MM.1S (cell line): Measurements from ENCODE around the gene P2RX3.

Experiments
- DNase-seq: peaks from one replicate; pipeline ENCODE4 v3.0.0-alpha.2; 2015
- H2AFZ ChIP-seq: fragments of 300-600 bp; sonication (generic); 2 replicates; pipeline ENCODE4 v1.6.0; 2016; ENCODE audit warnings: antibody characterized with exemption, low read length
- H3F3A ChIP-seq: fragments of 300-600 bp; sonication (generic); 2 replicates; pipeline ENCODE4 v1.6.1; 2016; ENCODE audit warnings: mild to moderate bottlenecking, antibody characterized with exemption, low read length, moderate library complexity, mixed read lengths; ENCODE audit not compliant: insufficient read depth
- H3K27ac ChIP-seq: fragments of 300-600 bp; sonication (generic); 2 replicates; pipeline ENCODE4 v1.5.1; 2016; ENCODE audit warnings: mild to moderate bottlenecking, low read length
- H3K27me3 ChIP-seq: fragments of 300-600 bp; sonication (generic); replicated peaks from 2 replicates; pipeline ENCODE4 v1.6.0; 2016; ENCODE audit warnings: low read length; ENCODE audit not compliant: insufficient read depth
- H3K36me3 ChIP-seq: fragments of 300-600 bp; sonication (generic); replicated peaks from 2 replicates; pipeline ENCODE4 v1.6.1; 2016; ENCODE audit warnings: mild to moderate bottlenecking, low read length, mixed read lengths; ENCODE audit not compliant: insufficient read depth
- H3K4me1 ChIP-seq: fragments of 300-600 bp; sonication (generic); 2 replicates; pipeline ENCODE4 v1.6.1; 2016; ENCODE audit warnings: low read length, mixed read lengths
- H3K4me2 ChIP-seq: fragments of 300-600 bp; sonication (generic); 2 replicates; pipeline ENCODE4 v1.6.0; 2016; ENCODE audit warnings: low read depth, low read length
- H3K4me3 ChIP-seq: fragments of 300-600 bp; sonication (generic); 2 replicates; pipeline ENCODE4 v1.5.1; 2016; ENCODE audit warnings: low read length, mixed read lengths
- H3K79me2 ChIP-seq: fragments of 300-600 bp; sonication (generic); 2 replicates; pipeline ENCODE4 v1.6.1; 2016; ENCODE audit warnings: mixed run types, low read length, mixed read lengths
- H3K9ac ChIP-seq: fragments of 300-600 bp; sonication (generic); 2 replicates; pipeline ENCODE4 v1.6.1; 2016; ENCODE audit warnings: low read length, mixed read lengths
- H3K9me2 ChIP-seq: fragments of 300-600 bp; sonication (generic); replicated peaks from 2 replicates; pipeline ENCODE4 v1.6.1; 2016; ENCODE audit warnings: mild to moderate bottlenecking, low read length, mixed read lengths; ENCODE audit not compliant: insufficient read depth
- H3K9me3 ChIP-seq: fragments of 300-600 bp; sonication (generic); replicated peaks from 2 replicates; pipeline ENCODE4 v1.6.1; 2016; ENCODE audit warnings: mild to moderate bottlenecking, low read length, mixed read lengths; ENCODE audit not compliant: insufficient read depth
- H4K20me1 ChIP-seq: fragments of 300-600 bp; sonication (generic); 2 replicates; pipeline ENCODE4 v1.6.1; 2016; ENCODE audit warnings: mild to moderate bottlenecking, low read length, moderate library complexity, mixed read lengths; ENCODE audit not compliant: insufficient read depth
- EZH2 ChIP-seq: fragments of 300-600 bp; sonication (generic); optimal IDR thresholded peaks from 2 replicates; pipeline ENCODE3; 2017; ENCODE audit warnings: low read depth, mild to moderate bottlenecking, antibody characterized with exemption, low read length, mixed read lengths
- EZH2phosphoT487 ChIP-seq: fragments of 300-600 bp; sonication (generic); IDR thresholded peaks from 2 replicates; pipeline ENCODE4 v1.6.1; 2018; ENCODE audit warnings: antibody characterized with exemption, low read length
- TF ChIP-seq, protein P1 (sequence below): fragments of 300-600 bp; sonication (generic); IDR thresholded peaks from 2 replicates; pipeline ENCODE4 v1.5.1; 2016; ENCODE audit warnings: antibody characterized with exemption, low read length, mixed read lengths

Gene P2RX3

DNA sequence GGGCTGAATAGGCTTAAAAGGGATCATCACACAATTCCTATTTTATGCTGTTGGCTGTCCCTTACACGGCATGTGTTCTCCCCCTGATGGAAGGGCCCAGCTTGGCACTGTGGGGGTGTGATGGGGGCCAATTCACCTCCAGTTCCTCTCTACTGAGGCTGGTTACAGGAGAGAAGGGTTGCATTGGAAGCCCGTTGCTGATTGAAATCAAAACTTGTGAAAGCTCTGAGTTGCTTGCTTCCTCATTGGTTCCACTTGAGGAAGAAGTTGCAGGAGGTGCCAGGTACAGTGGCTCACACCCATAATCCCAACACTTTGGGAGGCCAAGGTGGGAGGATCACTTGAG lies 65.6 kb downstream of the P2RX3 start:
- H2AFZ ChIP-seq, result no peak overlapping the region
- H3K9ac ChIP-seq, result no peak overlapping the region
- H4K20me1 ChIP-seq, result no peaks in the 10 kb centered on the region
- H3K27me3 ChIP-seq, result no peaks in the 10 kb centered on the region
- no peak overlapping the region for H3K4me3 ChIP-seq
- H3K27ac ChIP-seq, result no peak overlapping the region
- no peaks in the 10 kb centered on the region for H3K9me2 ChIP-seq
- TF ChIP-seq, protein P1, sequence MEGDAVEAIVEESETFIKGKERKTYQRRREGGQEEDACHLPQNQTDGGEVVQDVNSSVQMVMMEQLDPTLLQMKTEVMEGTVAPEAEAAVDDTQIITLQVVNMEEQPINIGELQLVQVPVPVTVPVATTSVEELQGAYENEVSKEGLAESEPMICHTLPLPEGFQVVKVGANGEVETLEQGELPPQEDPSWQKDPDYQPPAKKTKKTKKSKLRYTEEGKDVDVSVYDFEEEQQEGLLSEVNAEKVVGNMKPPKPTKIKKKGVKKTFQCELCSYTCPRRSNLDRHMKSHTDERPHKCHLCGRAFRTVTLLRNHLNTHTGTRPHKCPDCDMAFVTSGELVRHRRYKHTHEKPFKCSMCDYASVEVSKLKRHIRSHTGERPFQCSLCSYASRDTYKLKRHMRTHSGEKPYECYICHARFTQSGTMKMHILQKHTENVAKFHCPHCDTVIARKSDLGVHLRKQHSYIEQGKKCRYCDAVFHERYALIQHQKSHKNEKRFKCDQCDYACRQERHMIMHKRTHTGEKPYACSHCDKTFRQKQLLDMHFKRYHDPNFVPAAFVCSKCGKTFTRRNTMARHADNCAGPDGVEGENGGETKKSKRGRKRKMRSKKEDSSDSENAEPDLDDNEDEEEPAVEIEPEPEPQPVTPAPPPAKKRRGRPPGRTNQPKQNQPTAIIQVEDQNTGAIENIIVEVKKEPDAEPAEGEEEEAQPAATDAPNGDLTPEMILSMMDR, result no peak
- TF ChIP-seq EZH2phosphoT487 (no peak), EZH2 (no peak)
- no peaks in the 10 kb centered on the region for H3K9me3 ChIP-seq
- H3K4me2 ChIP-seq, result no peak overlapping the region
- DNase-seq, result no peak
- no peaks in the 10 kb centered on the region for H3K79me2 ChIP-seq
- no peaks in the 10 kb centered on the region for H3F3A ChIP-seq
- no peaks in the 10 kb centered on the region for H3K4me1 ChIP-seq
- no peaks in the 10 kb centered on the region for H3K36me3 ChIP-seq

DNA sequence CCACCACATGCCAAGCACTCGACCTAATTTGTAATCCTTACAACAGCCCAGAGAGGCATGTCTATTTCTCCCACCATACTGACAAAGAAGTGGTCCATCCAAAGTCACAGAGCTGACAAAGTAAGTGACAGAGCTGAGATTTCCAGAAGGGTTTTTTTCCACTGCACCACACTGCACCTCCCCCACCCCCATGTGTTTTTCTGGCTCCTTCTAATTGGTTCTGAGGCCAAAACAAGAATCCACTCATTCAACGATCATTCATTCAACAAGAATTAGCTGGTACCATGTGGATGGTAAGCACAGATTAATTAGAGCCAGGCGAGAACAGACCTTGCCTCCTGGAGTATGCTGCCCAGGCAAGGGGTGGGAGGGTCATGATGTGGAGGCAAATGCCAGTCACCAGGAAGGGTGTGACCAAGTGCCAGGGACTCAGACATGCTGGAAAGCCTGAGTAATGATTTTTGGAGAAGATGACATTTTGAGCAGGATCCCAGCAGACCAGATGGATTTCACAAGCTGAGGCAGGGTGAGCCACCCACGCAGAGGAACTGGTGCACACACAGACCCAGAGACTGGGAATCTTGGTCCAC lies 67.2 kb downstream of the P2RX3 start:
- Histone ChIP-seq H3K9me3 (no peaks in the 10 kb centered on the region), H3F3A (no peaks in the 10 kb centered on the region), H3K9ac (no peak overlapping the region), H3K4me1 (no peaks in the 10 kb centered on the region), H3K79me2 (no peaks in the 10 kb centered on the region), H3K4me3 (no peak overlapping the region), H3K27ac (no peak overlapping the region), H3K4me2 (no peak overlapping the region), H3K27me3 (no peaks in the 10 kb centered on the region), H2AFZ (no peak overlapping the region), H3K36me3 (no peaks in the 10 kb centered on the region), H4K20me1 (no peaks in the 10 kb centered on the region), H3K9me2 (no peaks in the 10 kb centered on the region)
- TF ChIP-seq EZH2, result no peak
- TF ChIP-seq, protein P1, result no peak
- no peak for TF ChIP-seq EZH2phosphoT487
- no peak for DNase-seq

DNA sequence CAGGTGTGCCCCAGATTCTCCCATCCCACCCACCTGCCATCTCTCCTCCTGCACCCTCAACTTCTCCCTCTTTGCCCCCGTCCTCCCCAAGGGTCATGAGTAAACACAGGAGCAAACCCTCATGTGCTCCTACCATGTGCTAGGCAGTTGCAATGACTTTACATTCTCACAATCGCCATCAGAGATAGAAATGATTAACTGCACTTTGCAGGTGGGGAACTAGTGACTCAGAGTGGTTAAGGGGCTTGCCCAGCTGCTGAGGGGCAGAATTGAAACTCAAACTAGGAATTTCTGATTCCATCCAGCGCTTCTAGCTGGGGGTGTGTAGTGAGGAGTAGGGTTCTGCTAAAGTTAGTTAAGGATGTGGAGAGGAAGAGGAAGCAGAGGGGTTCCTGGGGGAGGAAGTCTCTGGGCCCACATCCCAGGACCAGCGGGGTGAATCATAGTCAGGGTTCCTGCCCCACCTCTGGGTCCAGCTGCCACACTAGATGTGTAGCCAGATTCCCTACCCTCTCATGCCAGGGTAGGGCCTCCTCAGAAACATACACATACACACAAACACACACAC lies 68.3 kb downstream of the P2RX3 start:
- H3K9me2 ChIP-seq, result no peaks in the 10 kb centered on the region
- no peaks in the 10 kb centered on the region for H3K27me3 ChIP-seq
- no peak overlapping the region for H3K4me3 ChIP-seq
- TF ChIP-seq EZH2phosphoT487 (no peak), EZH2 (no peak)
- TF ChIP-seq, protein P1, result no peak
- H3K27ac ChIP-seq, result no peak overlapping the region
- no peaks in the 10 kb centered on the region for H3F3A ChIP-seq
- H4K20me1 ChIP-seq, result no peaks in the 10 kb centered on the region
- H3K9ac ChIP-seq, result no peak overlapping the region
- no peak overlapping the region for H2AFZ ChIP-seq
- H3K4me2 ChIP-seq, result no peak overlapping the region
- H3K36me3 ChIP-seq, result no peaks in the 10 kb centered on the region
- no peaks in the 10 kb centered on the region for H3K4me1 ChIP-seq
- H3K9me3 ChIP-seq, result no peaks in the 10 kb centered on the region
- no peak for DNase-seq
- H3K79me2 ChIP-seq, result no peaks in the 10 kb centered on the region
